IPS-NIHi7 (cell line): ENCODE data around the gene TMEM138.

ENCODE experiments used
- DNase-seq: peaks from one replicate; pipeline ENCODE4 v3.0.0; 2012; ENCODE audit warnings: mixed read lengths; ENCODE audit errors: extremely low spot score

The TMEM138 gene

DNA sequence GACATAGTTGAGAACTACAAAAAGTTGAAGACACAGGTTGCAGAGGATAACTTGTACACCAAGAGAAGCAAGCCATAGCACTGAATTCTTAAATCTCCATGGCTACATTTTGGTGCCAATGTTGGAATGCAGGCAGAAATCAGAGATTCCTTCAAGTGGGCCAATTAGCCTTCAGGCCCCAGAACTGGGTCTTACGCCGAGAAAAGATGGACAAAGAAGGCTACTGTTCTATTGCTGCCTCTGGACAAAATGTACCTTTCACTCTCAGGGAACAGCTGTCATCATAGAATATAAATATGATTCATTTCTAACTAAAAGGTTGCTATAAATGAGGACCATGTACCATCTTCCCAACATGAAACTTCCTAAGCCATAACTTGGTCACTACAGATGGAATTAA, 43.9 kb downstream of the TMEM138 start:
- DNase-seq: no peak

DNA sequence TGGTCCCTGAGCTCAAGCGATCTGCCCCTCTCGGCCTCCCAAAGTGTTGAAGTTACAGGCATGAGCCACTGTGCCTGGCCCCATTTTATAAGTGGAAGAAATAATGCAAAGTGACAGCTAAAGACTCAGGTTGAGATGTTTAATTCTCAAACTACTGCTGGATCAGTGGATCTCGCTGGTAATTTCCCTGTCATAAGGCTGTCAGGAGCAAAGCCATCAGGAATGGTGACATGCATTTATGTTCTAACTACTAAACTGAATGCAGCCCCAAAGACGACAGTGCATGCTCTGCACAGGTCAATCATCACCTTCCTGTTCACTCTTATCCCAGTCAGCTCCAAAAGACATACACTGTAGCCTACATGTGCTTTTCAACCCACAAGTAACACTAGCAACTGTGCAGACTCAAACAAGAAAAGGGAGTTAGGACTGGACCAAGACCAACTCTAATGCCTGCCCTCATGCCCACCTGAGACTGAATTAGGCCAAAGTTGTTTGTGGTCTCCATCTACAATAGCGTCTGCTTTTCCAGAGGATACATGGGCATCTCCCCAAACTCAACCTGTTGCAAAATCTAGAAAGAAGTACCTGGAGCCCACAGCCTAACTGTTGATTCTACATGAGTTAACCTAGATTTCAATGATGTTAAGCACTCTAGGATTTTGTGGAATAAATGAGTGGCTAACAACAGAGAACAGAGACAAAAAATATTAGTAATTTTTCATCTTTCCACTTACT, 45.0 kb downstream of the TMEM138 start:
- no peak for DNase-seq

DNA sequence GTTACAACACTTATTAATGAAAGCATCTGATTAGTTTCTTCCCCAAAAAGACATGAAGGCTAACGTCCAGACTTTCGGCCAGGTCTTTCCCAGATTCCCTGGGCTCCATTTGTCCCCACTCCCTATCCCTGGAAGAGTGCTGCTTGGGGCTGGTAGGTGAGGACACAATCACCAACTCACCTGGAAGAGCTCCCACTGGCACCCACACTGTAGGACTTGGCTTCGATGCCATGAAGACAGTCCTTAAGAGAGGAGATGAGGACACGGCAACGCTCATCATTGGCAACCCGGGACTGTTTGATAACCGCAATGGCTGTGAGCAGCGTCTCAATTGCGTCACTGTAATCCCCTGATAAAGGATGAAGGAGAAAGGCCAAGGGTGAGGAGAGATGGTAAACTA, 49.4 kb downstream of the TMEM138 start:
- DNase-seq: no peak

DNA sequence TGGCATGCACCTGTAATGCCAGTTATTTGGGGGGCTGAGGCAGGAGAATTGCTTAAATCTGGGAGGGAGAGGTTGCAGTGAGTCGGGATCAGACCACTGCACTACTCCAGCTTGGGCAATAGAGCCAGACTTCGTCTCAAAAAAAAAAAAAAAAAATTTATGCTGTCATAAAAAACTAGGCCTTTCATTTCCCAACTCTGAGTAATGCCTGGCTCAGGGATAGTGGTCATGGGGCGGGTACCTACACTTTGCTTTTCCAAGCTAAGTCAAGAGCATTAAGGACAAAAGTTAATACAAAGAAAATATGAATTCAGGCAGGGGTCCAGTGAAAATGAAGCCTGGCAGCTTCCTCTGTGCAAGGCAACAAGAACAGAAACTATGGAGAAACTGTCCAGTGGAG, 51.3 kb downstream of the TMEM138 start:
- no peak for DNase-seq

DNA sequence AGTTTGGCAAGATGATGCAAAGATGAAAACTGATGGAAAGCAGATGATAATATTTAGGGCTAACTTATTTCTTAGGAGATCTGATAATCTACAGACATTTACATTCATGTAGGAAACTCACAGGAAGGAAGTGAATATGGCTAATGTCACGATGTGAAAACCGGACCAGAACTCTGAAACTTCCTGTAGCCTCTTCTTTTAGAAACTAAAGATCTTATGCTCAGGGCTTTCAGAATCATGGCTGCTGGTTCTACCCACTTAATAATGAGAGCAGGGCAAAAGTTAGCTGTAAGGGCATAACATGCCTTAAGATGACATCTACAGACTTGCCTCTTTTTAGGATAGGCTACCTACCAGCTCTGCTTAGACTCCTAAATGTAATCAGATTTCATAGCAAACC, 52.4 kb downstream of the TMEM138 start:
- DNase-seq: no peak

DNA sequence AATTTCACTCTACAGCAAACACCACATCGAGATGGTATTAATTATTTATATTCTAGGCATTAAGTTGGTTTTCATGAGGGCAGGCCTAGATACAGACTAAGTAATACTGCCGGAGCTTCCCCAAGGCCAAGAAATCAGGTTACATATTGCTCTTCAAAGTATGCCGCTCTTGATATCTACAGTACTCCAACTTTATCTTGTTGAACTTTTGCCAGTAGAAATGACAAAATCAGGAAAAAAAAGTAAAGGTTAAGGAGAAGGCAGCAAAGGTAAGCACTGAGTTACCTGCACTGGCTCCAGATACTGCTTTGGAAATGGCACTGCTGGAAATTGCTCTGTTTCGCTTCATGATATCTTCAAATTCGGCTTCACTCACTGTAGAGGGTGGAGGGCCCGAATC, 53.2 kb downstream of the TMEM138 start:
- DNase-seq: no peak

DNA sequence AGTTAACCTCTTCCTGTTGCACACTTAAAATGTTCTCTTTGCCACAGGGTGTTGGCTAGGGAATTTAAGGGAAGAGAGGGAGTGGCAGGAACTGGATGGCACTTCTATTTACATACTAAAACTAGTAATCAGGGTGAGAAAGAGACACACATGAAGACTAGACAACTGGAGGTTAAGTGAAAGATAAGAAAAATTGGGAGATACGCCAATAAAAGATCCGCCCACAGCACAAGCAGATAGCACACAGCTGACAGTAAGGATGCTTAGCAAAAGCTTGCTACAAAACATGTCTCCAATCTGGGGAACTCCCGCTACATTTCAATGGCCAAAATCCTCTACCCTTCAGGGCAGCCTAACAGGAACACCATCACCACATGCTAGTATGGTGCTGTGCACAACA, 54.8 kb downstream of the TMEM138 start:
- DNase-seq: no peak

DNA sequence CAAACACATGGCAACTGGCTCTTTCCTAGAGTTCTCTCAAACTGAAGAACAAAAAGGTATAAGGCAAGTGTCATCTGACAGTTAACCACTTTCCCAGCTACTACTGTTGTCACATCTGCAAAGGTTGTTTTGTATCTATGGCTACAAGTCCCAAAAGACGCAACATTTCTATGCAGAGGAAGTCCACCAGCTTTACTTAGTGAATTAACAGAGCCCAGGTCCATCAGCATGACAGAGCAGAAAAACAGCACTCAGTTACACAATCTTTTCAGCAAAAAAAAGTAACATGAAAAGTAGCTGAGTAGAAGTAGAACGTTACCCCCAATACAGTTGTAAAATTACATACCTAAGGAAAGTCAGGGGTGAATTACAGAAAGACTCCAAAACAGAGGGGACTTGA, 55.5 kb downstream of the TMEM138 start:
- no peak for DNase-seq

DNA sequence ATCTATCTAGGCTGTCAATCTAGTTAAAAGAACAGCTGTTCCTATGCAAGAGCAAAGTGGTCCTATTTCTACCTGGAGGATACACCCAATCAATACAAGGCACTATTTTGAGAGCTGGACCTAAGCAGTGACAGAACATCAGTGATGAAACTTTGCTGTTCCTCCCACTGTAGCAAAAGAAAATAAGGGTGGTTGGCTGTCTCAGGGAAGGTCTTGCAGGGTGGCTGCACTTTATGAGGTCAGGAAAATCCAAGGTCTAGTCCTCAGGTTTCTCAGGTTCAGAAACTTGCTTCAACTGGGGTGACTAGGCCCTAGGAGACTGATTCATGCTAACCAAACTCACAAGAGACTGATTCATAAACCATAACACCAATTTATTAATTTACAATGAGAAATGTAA, 56.0 kb downstream of the TMEM138 start:
- no peak for DNase-seq
